ENCODE data around the gene GOLM1.

GOLM1 gene

DNA sequence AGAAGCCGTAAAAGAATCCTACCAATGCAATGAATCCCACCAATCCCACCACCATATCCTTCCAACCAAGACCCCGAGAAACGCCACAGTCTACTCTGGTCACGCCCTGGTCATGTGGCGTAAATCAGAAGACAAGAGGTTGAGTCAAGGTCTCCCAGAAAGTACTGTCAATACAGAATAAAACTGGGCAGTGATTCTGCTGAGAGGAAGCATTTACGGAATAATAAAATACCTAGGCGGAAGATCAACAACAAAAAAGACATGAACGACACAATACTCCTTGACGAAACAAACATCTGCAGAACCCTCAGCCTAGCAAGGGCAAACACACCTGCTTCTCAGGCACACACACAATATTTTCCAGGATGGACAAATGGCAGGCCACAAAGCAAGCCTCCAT, 62.8 kb downstream of the GOLM1 start (continued):
- no peak for TF ChIP-seq ZNF394 (tag by site-specific recombination; IDR thresholded peaks at IDR 0.05; ENCODE audit: borderline replicate concordance)
- no peak for TF ChIP-seq ZNF311 (tag by site-specific recombination; IDR thresholded peaks at IDR 0.05; ENCODE audit: borderline replicate concordance)
- no peak for TF ChIP-seq ZEB2 (tag by site-specific recombination; IDR thresholded peaks at IDR 0.05)
- TF ChIP-seq ZNF560 (tag by site-specific recombination; IDR thresholded peaks at IDR 0.05; ENCODE audit: borderline replicate concordance): no peak
- no peak for TF ChIP-seq ZNF426 (tag by site-specific recombination; IDR thresholded peaks at IDR 0.05)

DNA sequence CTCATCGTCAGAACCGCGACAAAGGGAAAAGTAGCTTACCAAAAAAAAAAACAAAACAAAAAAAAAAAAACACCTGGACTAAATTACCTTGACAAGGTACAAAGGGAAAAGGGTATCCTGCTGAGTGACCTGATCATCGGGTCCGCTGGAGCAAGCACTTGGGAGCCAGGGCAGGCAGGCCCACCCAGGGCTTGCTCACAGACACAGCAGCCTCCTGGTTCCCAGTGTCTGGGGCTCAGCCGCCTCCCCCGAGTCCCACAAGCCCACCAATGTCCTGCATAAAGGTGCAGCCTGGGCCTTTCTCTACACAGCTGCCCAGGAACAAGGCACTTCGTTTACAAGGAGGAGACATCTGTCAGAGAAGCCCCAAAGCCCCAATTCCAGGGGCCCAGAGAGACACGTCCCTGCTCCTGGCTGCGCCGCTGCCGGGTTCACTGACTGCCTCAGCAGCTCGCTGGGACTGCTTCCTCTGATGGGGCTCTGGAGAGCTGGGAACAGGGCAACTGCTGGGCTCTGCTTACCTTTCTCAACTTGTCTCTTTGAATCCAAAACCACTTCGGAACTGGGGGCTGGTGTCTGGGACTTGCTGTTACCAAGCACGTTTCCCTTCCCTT, 63.4 kb downstream of the GOLM1 start:
- H3K4me3 ChIP-seq (ENCODE audit: low read depth, low read length): no peak overlapping the region
- ChIA-PET POLR2A (no interaction called here), CTCF (interaction anchor here (0.6 to 1.3 kb wide), 2 partner anchors 43 to 84 kb away, joined by 3 to 4 read pairs; no protein-coding TSS in a partner anchor)
- no peaks in the 10 kb centered on the region for H3K9me3 ChIP-seq (ENCODE audit: control insufficient read depth, insufficient read depth, low read depth, low read length)
- no peak overlapping the region for H3K27ac ChIP-seq (ENCODE audit: extremely low read depth, low read depth, low read length)
- H3K36me3 ChIP-seq (ENCODE audit: control insufficient read depth in 2 of 2, insufficient read depth in 1 of 2, low read length in 2 of 2): peaks cover 16 to 73% of the 10 kb centered on the region in 2 experiments
- TF ChIP-seq ZNF133 (tag by site-specific recombination; IDR thresholded peaks at IDR 0.05) (no peak), ZNF670 (tag by site-specific recombination; IDR thresholded peaks at IDR 0.05; ENCODE audit: low read depth) (no peak), ZNF596 (tag by site-specific recombination; IDR thresholded peaks at IDR 0.05) (no peak), ZNF112 (tag by site-specific recombination; IDR thresholded peaks at IDR 0.05) (no peak), ZNF510 (tag by site-specific recombination; IDR thresholded peaks at IDR 0.05; ENCODE audit: insufficient replicate concordance) (no peak), BCL11A (tag by site-specific recombination; IDR thresholded peaks at IDR 0.05; ENCODE audit: low read depth) (no peak), GFI1B (tag by site-specific recombination; IDR thresholded peaks at IDR 0.05) (no peak), ZNF169 (tag by site-specific recombination; IDR thresholded peaks at IDR 0.05) (no peak)
- TF ChIP-seq, protein P1, sequence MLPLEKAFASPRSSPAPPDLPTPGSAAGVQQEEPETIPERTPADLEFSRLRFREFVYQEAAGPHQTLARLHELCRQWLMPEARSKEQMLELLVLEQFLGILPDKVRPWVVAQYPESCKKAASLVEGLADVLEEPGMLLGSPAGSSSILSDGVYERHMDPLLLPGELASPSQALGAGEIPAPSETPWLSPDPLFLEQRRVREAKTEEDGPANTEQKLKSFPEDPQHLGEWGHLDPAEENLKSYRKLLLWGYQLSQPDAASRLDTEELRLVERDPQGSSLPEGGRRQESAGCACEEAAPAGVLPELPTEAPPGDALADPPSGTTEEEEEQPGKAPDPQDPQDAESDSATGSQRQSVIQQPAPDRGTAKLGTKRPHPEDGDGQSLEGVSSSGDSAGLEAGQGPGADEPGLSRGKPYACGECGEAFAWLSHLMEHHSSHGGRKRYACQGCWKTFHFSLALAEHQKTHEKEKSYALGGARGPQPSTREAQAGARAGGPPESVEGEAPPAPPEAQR (tag by site-specific recombination; IDR thresholded peaks at IDR 0.05): no peak
- TF ChIP-seq, protein P2, sequence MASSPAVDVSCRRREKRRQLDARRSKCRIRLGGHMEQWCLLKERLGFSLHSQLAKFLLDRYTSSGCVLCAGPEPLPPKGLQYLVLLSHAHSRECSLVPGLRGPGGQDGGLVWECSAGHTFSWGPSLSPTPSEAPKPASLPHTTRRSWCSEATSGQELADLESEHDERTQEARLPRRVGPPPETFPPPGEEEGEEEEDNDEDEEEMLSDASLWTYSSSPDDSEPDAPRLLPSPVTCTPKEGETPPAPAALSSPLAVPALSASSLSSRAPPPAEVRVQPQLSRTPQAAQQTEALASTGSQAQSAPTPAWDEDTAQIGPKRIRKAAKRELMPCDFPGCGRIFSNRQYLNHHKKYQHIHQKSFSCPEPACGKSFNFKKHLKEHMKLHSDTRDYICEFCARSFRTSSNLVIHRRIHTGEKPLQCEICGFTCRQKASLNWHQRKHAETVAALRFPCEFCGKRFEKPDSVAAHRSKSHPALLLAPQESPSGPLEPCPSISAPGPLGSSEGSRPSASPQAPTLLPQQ (tag by site-specific recombination; IDR thresholded peaks at IDR 0.05): no peak
- TF ChIP-seq, protein P3, sequence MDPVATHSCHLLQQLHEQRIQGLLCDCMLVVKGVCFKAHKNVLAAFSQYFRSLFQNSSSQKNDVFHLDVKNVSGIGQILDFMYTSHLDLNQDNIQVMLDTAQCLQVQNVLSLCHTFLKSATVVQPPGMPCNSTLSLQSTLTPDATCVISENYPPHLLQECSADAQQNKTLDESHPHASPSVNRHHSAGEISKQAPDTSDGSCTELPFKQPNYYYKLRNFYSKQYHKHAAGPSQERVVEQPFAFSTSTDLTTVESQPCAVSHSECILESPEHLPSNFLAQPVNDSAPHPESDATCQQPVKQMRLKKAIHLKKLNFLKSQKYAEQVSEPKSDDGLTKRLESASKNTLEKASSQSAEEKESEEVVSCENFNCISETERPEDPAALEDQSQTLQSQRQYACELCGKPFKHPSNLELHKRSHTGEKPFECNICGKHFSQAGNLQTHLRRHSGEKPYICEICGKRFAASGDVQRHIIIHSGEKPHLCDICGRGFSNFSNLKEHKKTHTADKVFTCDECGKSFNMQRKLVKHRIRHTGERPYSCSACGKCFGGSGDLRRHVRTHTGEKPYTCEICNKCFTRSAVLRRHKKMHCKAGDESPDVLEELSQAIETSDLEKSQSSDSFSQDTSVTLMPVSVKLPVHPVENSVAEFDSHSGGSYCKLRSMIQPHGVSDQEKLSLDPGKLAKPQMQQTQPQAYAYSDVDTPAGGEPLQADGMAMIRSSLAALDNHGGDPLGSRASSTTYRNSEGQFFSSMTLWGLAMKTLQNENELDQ (tag by site-specific recombination; IDR thresholded peaks at IDR 0.05; ENCODE audit: low read depth): no peak
- TF ChIP-seq, protein P4, sequence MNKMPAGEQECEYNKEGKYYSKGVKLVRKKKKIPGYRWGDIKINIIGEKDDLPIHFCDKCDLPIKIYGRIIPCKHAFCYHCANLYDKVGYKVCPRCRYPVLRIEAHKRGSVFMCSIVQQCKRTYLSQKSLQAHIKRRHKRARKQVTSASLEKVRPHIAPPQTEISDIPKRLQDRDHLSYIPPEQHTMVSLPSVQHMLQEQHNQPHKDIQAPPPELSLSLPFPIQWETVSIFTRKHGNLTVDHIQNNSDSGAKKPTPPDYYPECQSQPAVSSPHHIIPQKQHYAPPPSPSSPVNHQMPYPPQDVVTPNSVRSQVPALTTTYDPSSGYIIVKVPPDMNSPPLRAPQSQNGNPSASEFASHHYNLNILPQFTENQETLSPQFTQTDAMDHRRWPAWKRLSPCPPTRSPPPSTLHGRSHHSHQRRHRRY (tag by site-specific recombination; IDR thresholded peaks at IDR 0.05): no peak
- no peaks in the 10 kb centered on the region for H3K4me1 ChIP-seq (ENCODE audit: control insufficient read depth, insufficient read depth, low read length)

Data from HEK293 (cell line).